MV-4-11 (cell line): Measurements from ENCODE around the gene RPL34.
A peak's percentile ranks its signal among the peaks of the same experiment; 100 is the strongest.
"Not testable (repeated sequence)": the region's sequence is repeated elsewhere in the genome, so short reads cannot be mapped to it uniquely, and the experiment has no call there.

ENCODE experiments used
- DNase-seq: peaks from one replicate; lab custom pipeline; 2025; lab: John Stamatoyannopoulos, UW

RPL34 gene

GRCh38 chr4:108620101-108620932 is at the start of gene RPL34:
TSS of gene RPL34 (plus strand) at chr4:108620576. CDS start at chr4:108621960, 1,384 bp downstream.
- DNase-seq, result peak; percentile 99

GRCh38 chr4:108570993-108571569 is 49.3 kb upstream of the RPL34 start:
- no peak for DNase-seq

DNA sequence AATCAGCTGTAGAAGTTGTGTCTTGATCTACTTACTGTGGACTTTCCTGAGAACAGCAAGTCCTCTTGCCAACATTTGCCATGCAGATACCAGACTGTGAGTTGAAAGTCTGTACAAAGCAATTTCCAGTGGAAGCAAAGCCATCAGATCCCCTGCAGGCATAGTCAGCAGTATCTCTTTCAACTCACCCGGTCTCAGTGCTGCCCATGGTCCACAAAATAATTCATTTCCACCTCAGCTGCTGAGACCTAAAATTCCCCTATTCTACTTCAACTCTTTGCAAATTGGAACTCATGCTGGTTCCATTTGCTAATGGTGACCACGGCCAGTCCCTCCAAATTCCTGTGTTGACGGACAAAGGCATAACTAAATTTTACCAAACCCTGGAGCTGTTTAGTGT is 46.0 kb upstream of the RPL34 start:
- no peak for DNase-seq

DNA sequence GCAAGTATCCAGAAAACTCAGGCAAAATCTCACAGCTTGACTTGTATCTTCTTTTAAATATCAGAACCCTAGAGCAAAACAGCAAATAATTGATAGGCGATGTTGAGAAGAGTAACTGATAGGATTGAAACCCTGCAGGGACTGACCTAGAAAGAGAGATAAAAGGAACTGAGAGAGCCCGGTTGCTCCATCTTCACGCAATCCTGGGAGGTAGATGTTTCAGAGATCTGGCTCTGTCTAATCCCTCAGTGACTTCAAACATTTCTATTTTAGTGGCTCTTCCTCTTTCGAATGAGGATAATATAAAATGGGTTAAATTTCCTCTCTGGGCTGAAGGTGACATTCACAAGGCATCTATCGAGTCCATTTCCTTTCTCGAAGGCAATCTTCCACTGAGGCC is 39.3 kb upstream of the RPL34 start:
- peak; percentile 95 for DNase-seq

GRCh38 chr4:108586778-108587177 is 33.6 kb upstream of the RPL34 start:
- DNase-seq, result no peak

GRCh38 chr4:108588878-108589277 is 31.5 kb upstream of the RPL34 start:
- no peak for DNase-seq

DNA sequence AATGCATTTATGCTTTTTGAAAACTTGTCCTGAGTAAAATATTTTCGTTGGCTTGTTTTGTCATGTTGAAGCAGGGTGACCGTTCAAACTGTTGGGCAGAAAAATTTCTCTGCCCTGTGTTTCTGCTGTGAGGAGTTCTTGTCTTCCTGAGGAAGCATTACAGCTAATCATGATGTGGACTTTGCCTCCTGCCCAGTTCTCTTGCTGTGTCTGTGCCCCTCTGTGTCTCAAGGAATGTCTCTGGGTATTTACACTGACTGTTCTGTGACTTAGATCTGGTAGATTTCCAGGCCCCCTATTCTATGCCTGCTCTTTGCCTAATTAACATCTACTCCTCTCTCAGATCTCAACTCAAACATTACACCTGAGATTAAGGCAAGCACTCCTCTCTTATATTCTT is 30.4 kb upstream of the RPL34 start:
- DNase-seq, result no peak

GRCh38 chr4:108590776-108591175 is 29.6 kb upstream of the RPL34 start:
- no peak for DNase-seq

GRCh38 chr4:108592674-108592986 is 27.7 kb upstream of the RPL34 start:
- no peak for DNase-seq

- DNase-seq, result not testable (repeated sequence)
Measured at GRCh38 chr4:108594296-108594695, 26.1 kb upstream of the RPL34 start.

DNA sequence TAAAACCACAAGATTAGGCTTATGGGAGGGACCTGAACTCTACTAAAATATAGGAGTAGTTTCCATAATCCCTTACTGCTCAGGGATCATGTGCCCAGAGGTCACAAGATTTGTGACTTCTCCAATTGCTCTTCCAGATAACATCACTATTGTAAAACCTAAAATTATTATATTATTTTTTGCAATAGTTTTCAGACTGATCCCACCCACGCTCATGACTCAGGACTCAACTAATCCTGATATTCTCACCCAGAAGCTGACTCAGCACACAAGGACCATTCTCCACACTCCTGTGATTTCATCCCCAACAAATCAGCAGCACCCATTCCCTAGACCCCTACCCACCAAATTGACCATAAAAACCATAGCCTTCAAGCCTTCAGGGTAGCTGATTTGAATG is 24.0 kb upstream of the RPL34 start:
- peak; percentile 23 for DNase-seq

DNA sequence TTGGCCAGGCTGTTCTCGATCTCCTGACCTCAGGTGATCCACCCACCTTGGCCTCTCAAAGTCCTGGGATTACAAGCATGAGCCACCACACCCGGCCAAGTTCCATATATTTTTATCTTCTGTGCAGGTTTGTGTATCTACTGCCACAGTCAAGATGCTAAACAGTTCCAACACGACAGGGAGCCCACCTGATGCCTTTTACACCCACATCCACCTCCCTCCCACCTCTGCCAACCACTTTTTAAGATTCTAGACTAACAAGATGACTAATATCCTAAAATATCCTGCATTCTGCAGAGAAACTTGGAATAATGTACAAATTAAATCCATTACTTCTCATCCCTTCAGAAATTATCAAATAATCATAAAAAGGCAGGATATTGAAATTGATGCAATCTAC is 19.3 kb upstream of the RPL34 start:
- DNase-seq, result no peak

- DNase-seq, result no peak
Measured at GRCh38 chr4:108601532-108601931, 18.8 kb upstream of the RPL34 start.

DNA sequence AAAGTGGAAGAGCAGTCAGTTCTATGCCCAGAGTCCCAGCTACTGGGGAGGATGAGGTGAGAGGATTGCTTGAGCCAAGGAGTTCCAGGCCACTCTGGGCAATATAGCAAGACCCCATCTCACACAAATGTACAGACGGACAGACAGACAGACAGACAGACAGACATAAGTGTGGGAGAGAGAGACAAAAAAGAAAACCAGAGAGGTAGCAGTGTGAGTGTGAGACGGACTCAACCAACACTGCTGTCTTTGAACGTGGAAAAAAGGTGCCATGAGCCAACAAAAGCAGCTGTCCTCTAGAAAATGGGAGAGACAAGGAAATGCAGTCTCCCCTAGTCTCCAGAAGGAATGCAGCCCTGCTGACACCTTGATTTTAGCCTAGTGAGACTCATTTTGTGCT is 18.2 kb upstream of the RPL34 start:
- DNase-seq, result no peak

DNA sequence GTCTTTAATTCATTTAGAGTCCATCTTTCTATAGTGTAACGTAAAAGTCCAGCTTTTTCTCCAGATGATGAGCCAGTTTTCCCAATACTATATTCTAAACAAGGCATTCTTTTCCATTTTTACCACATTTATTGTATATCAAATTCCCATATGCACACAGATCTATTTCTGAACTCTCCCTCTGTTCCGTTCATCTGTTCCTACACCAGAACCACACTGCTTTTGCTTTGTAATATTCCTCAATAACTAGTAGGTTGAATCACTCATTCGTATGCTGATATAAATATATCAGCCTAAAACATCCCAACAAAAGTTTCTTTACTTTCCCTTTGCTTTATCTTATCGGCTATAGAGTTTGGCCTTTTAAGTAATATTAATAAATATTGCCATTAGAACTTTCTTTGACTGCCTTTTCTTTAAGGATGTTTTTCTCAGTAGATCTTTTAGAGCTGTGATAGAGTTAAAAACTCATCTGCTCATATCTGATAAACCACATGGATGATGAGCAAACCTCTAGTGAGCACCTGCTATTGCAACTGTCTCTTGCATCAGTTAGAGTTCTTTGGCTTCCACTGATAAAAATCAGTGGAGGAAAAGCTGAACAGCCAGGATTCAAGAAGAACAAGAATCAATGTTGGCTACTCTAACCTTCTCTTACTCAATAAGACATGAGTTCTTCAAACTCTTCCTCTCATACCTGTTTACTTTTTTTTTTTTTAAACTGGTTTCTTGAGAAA is 13.1 kb upstream of the RPL34 start:
- DNase-seq, result no peak

GRCh38 chr4:108611365-108611764 is 9.0 kb upstream of the RPL34 start:
- DNase-seq, result no peak

DNA sequence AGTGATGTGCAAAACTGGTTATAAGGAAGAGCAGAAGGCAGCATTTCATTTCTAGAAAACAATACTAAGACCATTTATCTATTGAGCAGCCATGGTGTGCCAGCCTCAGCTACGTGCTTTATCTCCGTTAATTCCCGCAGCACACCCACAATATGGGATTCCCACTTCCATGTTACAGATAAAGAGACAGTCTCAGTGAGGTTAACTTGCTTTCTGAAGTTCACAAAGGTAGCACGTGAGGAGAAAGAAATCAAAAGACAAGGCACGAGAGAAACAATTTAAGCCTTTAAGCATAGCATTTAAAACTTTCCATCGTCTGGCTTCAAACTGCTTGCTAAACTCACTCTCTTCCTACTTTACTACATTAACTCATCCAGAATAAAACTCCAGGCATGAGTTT is 8.0 kb upstream of the RPL34 start:
- no peak for DNase-seq

GRCh38 chr4:108619372-108620100 is 840 bp upstream of the RPL34 start:
- peak; percentile 52 for DNase-seq

DNA sequence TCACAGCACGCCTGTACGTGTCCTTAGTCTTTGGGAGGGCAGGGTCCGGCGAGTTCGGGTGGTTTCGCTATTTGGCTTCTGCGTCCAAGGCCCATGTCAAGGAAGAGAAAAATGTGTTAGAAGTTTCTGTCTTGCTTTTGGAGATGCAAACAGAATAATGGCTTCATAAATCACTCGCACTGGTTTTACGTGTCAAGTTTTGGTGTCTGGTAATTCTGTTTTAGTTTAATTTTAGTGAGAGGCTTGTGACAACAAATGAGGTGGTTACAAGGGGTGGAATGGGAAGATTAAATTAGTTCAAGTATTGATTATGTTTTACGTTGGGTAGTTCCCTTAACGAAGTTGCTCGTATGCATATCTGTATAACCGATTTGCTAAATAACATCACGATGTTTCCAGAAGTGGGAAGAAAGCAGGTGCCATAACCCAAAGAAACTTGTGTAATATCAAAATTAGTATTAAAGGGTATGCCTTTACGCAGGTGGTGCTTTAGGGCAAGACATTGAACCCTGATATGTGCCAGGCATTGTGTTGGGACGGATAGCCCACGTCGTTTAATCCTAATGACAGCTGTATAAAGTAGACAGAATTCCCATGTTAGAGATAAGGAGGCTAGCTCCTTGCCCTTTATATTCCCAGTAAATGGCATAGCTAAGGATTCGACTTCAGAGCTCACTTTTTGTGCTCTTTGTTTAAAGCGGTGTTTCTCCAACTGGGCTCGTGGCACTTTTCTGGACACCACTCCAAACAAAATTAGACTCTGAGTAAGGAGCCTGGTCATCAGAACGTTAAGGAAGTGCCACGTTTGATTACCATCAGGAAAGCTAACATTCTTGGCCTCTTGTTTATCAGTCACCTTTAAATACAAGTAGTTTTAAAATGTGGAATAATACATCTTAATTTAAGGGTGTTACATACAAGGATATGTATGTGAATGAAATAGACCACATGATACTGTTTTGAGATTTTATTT is 843 bp downstream of the RPL34 start:
- DNase-seq, result no peak

DNA sequence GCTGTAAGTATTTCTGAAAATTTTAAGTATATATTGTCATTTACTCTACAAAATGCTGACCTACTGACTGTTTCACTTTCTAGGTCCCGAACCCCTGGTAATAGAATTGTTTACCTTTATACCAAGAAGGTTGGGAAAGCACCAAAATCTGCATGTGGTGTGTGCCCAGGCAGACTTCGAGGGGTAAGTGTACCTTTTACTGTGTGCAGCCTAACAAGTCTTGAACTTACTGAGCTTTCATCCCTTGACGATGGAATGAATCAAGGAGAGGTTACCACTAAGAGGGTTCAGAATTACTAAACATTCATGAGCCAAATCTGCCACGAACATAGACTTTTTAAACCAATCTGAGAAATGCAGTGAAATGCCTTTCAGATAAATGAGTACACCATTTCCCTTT is 1.6 kb downstream of the RPL34 start:
- DNase-seq, result no peak

DNA sequence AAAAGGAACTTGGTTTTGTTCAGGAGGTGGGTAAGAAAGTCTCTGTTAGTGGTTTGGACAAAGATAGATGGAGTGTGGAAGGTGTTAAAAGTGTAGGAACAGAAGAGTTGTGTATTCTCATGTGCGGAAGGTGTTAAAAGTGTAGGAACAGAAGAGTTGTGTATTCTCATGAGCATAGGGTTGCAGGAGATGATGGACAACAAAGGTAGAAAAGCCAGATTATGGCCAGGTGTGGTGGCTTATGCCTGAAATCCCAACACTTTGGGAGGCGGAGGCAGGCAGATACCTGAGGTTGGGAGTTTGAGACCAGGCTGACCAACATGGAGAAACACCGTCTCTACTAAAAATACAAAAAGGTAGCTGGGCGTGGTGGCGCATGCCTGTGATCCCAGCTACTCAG is 2.5 kb downstream of the RPL34 start:
- DNase-seq, result no peak
